ENCODE results near the gene MOB2.

Gene MOB2

DNA sequence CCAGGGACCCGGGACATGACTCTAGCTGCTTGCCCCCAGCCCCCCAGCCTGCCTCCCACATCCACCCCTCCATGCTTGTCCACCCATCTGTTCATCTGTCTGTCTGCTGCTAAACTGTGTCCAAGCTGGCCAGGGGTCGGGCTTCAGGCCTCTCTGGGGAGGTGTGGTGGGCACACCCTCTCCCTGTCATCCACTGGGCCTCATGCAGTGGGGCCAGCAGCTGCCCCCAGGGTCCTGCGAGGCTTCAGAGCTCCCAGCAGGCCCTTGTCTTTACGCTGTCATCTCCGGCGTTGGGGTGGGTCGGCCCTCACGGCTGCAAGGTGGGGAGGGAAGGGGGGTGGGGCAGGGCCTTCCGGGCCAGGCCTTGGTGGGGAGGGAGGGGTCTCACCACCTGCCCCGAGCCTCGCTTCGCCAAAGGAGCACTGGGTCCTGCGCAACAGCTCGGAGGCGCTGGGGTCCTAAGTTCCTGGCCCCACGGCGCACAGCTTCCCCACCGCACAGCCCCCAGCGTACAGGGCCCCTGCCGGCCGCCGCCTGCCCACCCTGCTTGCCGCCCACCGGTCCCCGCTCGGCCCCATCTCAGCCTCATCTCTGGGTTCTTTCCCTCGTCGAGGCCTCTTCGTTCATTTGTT lies 26.7 kb downstream of the MOB2 start:
- Histone ChIP-seq H3K27ac (no peak overlapping the region), H3K9me3 (replicated peaks in 1 of 11) (peaks cover 0 to 15% (median 9%) of the 10 kb centered on the region in 11 experiments; a peak in 12 of 22 replicates), H3K36me3 (peaks cover 0 to 8% (median 0%) of the 10 kb centered on the region in 11 experiments; a peak in 5 of 22 replicates), H4K20me1 (peaks cover 0 to 65% (median 4%) of the 10 kb centered on the region in 11 experiments; a peak in 8 of 22 replicates), H3K27me3 (no peaks in the 10 kb centered on the region), H3K4me2 (no peak overlapping the region), H3K9ac (no peak overlapping the region), H3K4me1 (peaks cover 0 to 49% (median 23%) of the 10 kb centered on the region in 10 experiments; a peak in 17 of 20 replicates), H3K4me3 (no peak overlapping the region)
- no peak for TF ChIP-seq Cebpa-rat (IDR thresholded peaks at IDR 0.05)

DNA sequence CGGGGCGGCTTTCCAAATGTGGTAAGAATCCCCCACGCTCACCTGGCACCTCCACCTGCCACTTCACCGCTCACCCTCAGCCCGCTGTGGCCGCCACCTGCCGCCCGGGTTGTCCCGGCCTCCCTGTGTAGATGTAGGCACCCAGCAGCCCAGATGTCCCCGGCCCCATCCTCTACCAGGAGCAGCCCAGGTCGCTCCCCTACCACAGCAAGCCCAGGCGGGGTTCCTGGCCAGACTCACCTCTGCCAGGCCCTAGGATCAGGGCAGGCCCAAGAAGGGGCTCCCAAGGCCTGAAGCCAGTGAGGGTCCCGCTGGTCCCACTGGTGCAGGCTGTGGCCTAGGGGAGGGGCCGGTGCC lies 27.4 kb downstream of the MOB2 start:
- peaks cover 0 to 8% (median 5%) of the 10 kb centered on the region in 11 experiments; a peak in 12 of 22 replicates for H3K9me3 ChIP-seq (replicated peaks in 1 of 11)
- TF ChIP-seq Cebpa-rat (IDR thresholded peaks at IDR 0.05) = no peak
- peaks cover 0 to 53% (median 25%) of the 10 kb centered on the region in 10 experiments; a peak in 17 of 20 replicates for H3K4me1 ChIP-seq
- peaks cover 0 to 4% (median 0%) of the 10 kb centered on the region in 11 experiments; a peak in 5 of 22 replicates for H3K36me3 ChIP-seq
- H3K4me2 ChIP-seq = no peak overlapping the region
- H3K27me3 ChIP-seq = no peaks in the 10 kb centered on the region
- H3K9ac ChIP-seq = no peak overlapping the region
- H3K4me3 ChIP-seq = no peak overlapping the region
- H4K20me1 ChIP-seq = peaks cover 0 to 66% (median 4%) of the 10 kb centered on the region in 11 experiments; a peak in 9 of 22 replicates
- H3K27ac ChIP-seq = no peak overlapping the region

- peaks cover 0 to 72% (median 4%) of the 10 kb centered on the region in 11 experiments; a peak in 11 of 22 replicates for H4K20me1 ChIP-seq
- H3K27me3 ChIP-seq = no peaks in the 10 kb centered on the region
- H3K4me3 ChIP-seq = no peak overlapping the region
- no peak overlapping the region for H3K4me2 ChIP-seq
- no peak overlapping the region for H3K27ac ChIP-seq
- H3K9ac ChIP-seq = peak overlapping the region in 1 of 11 experiments; percentile 13; a peak in 1 of 22 replicates
- peaks cover 0 to 55% (median 31%) of the 10 kb centered on the region in 10 experiments; a peak in 17 of 20 replicates for H3K4me1 ChIP-seq
- H3K9me3 ChIP-seq (replicated peaks in 1 of 11) = peaks cover 0 to 2% (median 0%) of the 10 kb centered on the region in 11 experiments; a peak in 8 of 22 replicates
- peaks cover 0 to under 1% (median 0%) of the 10 kb centered on the region in 11 experiments; a peak in 2 of 22 replicates for H3K36me3 ChIP-seq
- no peak for TF ChIP-seq Cebpa-rat (IDR thresholded peaks at IDR 0.05)
These were observed 28.0 kb downstream of the MOB2 start for GRCh38 chr11:1458340-1459218.

GRCh38 chr11:1457856-1458255 lies 28.7 kb downstream of the MOB2 start:
- Histone ChIP-seq H3K27ac (no peak overlapping the region), H3K4me3 (no peak overlapping the region), H3K9me3 (replicated peaks in 1 of 11) (no peaks in the 10 kb centered on the region), H4K20me1 (peaks cover 0 to 72% (median 0%) of the 10 kb centered on the region in 11 experiments; a peak in 11 of 22 replicates), H3K9ac (no peak overlapping the region; a peak in 1 of 22 replicates), H3K36me3 (no peaks in the 10 kb centered on the region), H3K27me3 (no peaks in the 10 kb centered on the region), H3K4me2 (no peak overlapping the region), H3K4me1 (peaks cover 0 to 62% (median 35%) of the 10 kb centered on the region in 10 experiments; a peak in 17 of 20 replicates)
- no peak for TF ChIP-seq Cebpa-rat (IDR thresholded peaks at IDR 0.05)

GRCh38 chr11:1457326-1457680 lies 29.3 kb downstream of the MOB2 start:
- H4K20me1 ChIP-seq = peaks cover 0 to 72% (median 0%) of the 10 kb centered on the region in 11 experiments; a peak in 11 of 22 replicates
- H3K36me3 ChIP-seq = no peaks in the 10 kb centered on the region
- no peak overlapping the region for H3K27ac ChIP-seq
- no peak overlapping the region for H3K9ac ChIP-seq
- H3K9me3 ChIP-seq (replicated peaks in 1 of 11) = no peaks in the 10 kb centered on the region
- peaks cover 0 to 66% (median 35%) of the 10 kb centered on the region in 10 experiments; a peak in 17 of 20 replicates for H3K4me1 ChIP-seq
- no peak for TF ChIP-seq Cebpa-rat (IDR thresholded peaks at IDR 0.05)
- H3K27me3 ChIP-seq = no peaks in the 10 kb centered on the region
- H3K4me2 ChIP-seq = peak overlapping the region in 2 of 11 experiments; percentile 51 to 72; a peak in 1 of 22 replicates
- H3K4me3 ChIP-seq = no peak overlapping the region

DNA sequence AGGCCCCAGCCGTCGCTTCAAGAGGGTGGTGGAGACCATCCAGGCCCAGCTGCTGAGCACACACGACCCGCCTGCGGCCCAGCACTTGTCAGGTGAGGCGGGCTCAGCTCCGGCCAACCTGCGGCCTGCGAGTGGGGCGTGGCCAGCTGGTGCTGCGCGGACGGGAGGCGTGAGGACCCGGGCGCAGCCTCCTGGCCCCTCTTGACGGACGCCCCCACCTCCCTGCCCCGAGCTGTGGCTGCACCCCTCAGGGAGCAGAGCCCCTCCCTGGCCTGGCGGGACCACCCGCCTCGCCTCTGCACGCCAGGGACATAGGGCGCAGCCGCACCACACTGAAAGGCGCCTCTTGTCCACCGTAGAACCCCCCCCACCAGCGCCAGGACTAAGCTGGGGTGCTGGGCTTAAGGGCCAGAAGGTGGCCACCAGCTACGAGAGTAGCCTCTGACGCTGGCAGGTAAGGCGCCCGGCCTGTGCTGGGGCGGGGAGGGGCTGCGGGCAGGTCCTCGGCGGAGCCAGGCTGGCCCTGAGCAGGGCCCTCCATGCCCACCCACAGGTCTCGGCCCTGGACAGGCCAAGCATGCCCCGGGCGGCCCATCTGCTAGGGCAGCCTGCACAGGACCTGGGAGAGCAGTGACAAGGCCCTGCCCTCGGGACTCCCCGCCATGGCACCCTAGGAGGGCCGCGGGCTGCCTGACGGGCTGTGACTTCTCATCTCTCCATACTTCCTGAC lies 29.8 kb downstream of the MOB2 start:
- no peak for TF ChIP-seq Cebpa-rat (IDR thresholded peaks at IDR 0.05)
- Histone ChIP-seq H3K9me3 (replicated peaks in 1 of 11) (no peaks in the 10 kb centered on the region), H3K4me1 (peaks cover 0 to 71% (median 35%) of the 10 kb centered on the region in 10 experiments; a peak in 17 of 20 replicates), H3K4me3 (no peak overlapping the region), H3K27ac (no peak overlapping the region), H4K20me1 (peaks cover 0 to 72% (median 2%) of the 10 kb centered on the region in 11 experiments; a peak in 12 of 22 replicates), H3K9ac (no peak overlapping the region), H3K4me2 (peak overlapping the region in 8 of 11 experiments; percentile 43 to 72 (median 54); a peak in 12 of 22 replicates), H3K36me3 (no peaks in the 10 kb centered on the region), H3K27me3 (no peaks in the 10 kb centered on the region)

DNA sequence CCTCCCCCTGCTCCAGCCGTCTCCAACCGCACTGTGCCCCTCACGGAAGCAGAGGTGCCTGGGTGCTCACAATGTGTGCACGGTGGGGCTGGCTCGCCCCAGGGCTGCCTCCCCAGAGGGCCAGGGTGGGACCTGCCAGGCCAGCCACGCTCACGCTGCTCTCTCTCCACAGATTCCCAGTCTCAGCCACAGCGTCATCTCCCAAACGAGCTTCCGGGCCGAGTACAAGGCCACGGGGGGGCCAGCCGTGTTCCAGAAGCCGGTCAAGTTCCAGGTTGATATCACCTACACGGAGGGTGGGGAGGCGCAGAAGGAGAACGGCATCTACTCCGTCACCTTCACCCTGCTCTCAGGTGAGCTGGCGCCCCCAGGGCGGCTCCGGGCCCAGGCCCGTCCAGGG lies 30.4 kb downstream of the MOB2 start:
- Histone ChIP-seq H3K27ac (no peak overlapping the region), H4K20me1 (peaks cover 0 to 78% (median 4%) of the 10 kb centered on the region in 11 experiments; a peak in 12 of 22 replicates), H3K27me3 (no peaks in the 10 kb centered on the region), H3K4me2 (peak overlapping the region in 10 of 11 experiments; percentile 18 to 72 (median 52); a peak in 18 of 22 replicates), H3K9me3 (replicated peaks in 1 of 11) (no peaks in the 10 kb centered on the region), H3K36me3 (no peaks in the 10 kb centered on the region), H3K4me3 (no peak overlapping the region), H3K9ac (peak overlapping the region in 2 of 11 experiments; percentile 23 to 44; a peak in 2 of 22 replicates), H3K4me1 (peaks cover 0 to 77% (median 35%) of the 10 kb centered on the region in 10 experiments; a peak in 17 of 20 replicates)
- TF ChIP-seq Cebpa-rat (IDR thresholded peaks at IDR 0.05) = no peak

- Histone ChIP-seq H4K20me1 (peaks cover 0 to 82% (median 4%) of the 10 kb centered on the region in 11 experiments; a peak in 12 of 22 replicates), H3K4me1 (peaks cover 0 to 79% (median 35%) of the 10 kb centered on the region in 10 experiments; a peak in 17 of 20 replicates), H3K9me3 (replicated peaks in 1 of 11) (no peaks in the 10 kb centered on the region), H3K27me3 (no peaks in the 10 kb centered on the region), H3K4me3 (no peak overlapping the region), H3K27ac (no peak overlapping the region), H3K9ac (peak overlapping the region in 2 of 11 experiments; percentile 23 to 44; a peak in 3 of 22 replicates), H3K4me2 (peak overlapping the region in 10 of 11 experiments; percentile 18 to 72 (median 52); a peak in 18 of 22 replicates), H3K36me3 (no peaks in the 10 kb centered on the region)
- no peak for TF ChIP-seq Cebpa-rat (IDR thresholded peaks at IDR 0.05)
These were observed 30.9 kb downstream of the MOB2 start for GRCh38 chr11:1455763-1456060.

Measured in BLaER1 treated with 17β-estradiol and CSF1 and Interleukin-3, amounts not matched to agents 10 nM and 100 nM (cell line).